ENCODE data around the gene ARHGEF39.

GRCh38 chr9:35646153-35646532 lies 18.9 kb downstream of the ARHGEF39 start:
- TF ChIP-seq CTCF (IDR thresholded peaks at IDR 0.05) = no peak
- TF ChIP-seq POLR2A (IDR thresholded peaks at IDR 0.05) = no peak

All from thyroid gland (tissue), 4 donors.